ENCODE data around the gene PLD5. TPM values are rescaled to one million over a fixed set of nuclear protein-coding genes. Genes with fewer than 3 reads are reported as not detected.
"Not testable (repeated sequence)": the region's sequence is repeated elsewhere in the genome, so short reads cannot be mapped to it uniquely, and the experiment has no call there.

Gene PLD5
- total RNA-seq, 1 donor from 2014 or later = 0.96 TPM

GRCh38 chr1:242212401-242212800 lies 312.1 kb downstream of the PLD5 start:
- Mint-ChIP-seq H3K4me1 (ENCODE audit: low read depth, unreplicated experiment) (peaks cover 3% of the 10 kb centered on the region), H3K27me3 (ENCODE audit: unreplicated experiment) (peaks cover 3% of the 10 kb centered on the region), H3K36me3 (ENCODE audit: unreplicated experiment) (no peaks in the 10 kb centered on the region), H3K27ac (ENCODE audit: unreplicated experiment) (no peak overlapping the region), H3K9me3 (ENCODE audit: unreplicated experiment) (peaks cover 9% of the 10 kb centered on the region), H3K4me3 (ENCODE audit: unreplicated experiment) (no peak overlapping the region)
- DNase-seq = peak; percentile 48
- TF ChIP-seq, protein P1, sequence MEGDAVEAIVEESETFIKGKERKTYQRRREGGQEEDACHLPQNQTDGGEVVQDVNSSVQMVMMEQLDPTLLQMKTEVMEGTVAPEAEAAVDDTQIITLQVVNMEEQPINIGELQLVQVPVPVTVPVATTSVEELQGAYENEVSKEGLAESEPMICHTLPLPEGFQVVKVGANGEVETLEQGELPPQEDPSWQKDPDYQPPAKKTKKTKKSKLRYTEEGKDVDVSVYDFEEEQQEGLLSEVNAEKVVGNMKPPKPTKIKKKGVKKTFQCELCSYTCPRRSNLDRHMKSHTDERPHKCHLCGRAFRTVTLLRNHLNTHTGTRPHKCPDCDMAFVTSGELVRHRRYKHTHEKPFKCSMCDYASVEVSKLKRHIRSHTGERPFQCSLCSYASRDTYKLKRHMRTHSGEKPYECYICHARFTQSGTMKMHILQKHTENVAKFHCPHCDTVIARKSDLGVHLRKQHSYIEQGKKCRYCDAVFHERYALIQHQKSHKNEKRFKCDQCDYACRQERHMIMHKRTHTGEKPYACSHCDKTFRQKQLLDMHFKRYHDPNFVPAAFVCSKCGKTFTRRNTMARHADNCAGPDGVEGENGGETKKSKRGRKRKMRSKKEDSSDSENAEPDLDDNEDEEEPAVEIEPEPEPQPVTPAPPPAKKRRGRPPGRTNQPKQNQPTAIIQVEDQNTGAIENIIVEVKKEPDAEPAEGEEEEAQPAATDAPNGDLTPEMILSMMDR (IDR thresholded peaks at IDR 0.05; ENCODE audit: partially characterized antibody, unreplicated experiment) = no peak

- H3K9me3 Mint-ChIP-seq (ENCODE audit: unreplicated experiment) = peaks cover 9% of the 10 kb centered on the region
- no peak overlapping the region for H3K4me3 Mint-ChIP-seq (ENCODE audit: unreplicated experiment)
- H3K36me3 Mint-ChIP-seq (ENCODE audit: unreplicated experiment) = no peaks in the 10 kb centered on the region
- TF ChIP-seq, protein P1 (IDR thresholded peaks at IDR 0.05; ENCODE audit: partially characterized antibody, unreplicated experiment) = no peak
- H3K4me1 Mint-ChIP-seq (ENCODE audit: low read depth, unreplicated experiment) = peaks cover 3% of the 10 kb centered on the region
- H3K27me3 Mint-ChIP-seq (ENCODE audit: unreplicated experiment) = peaks cover 3% of the 10 kb centered on the region
- no peak overlapping the region for H3K27ac Mint-ChIP-seq (ENCODE audit: unreplicated experiment)
- no peak for DNase-seq
These were observed 313.1 kb downstream of the PLD5 start for GRCh38 chr1:242211254-242212022.

- H3K9me3 Mint-ChIP-seq (ENCODE audit: unreplicated experiment); DNase-seq; H3K27ac Mint-ChIP-seq (ENCODE audit: unreplicated experiment); H3K36me3 Mint-ChIP-seq (ENCODE audit: unreplicated experiment); H3K4me3 Mint-ChIP-seq (ENCODE audit: unreplicated experiment); H3K27me3 Mint-ChIP-seq (ENCODE audit: unreplicated experiment); H3K4me1 Mint-ChIP-seq (ENCODE audit: low read depth, unreplicated experiment): not testable (repeated sequence)
These were observed 314.2 kb downstream of the PLD5 start for GRCh38 chr1:242210316-242210715.

GRCh38 chr1:242209063-242209462 lies 315.4 kb downstream of the PLD5 start:
- Mint-ChIP-seq H3K36me3 (ENCODE audit: unreplicated experiment) (no peaks in the 10 kb centered on the region), H3K4me1 (ENCODE audit: low read depth, unreplicated experiment) (peaks cover 3% of the 10 kb centered on the region), H3K27me3 (ENCODE audit: unreplicated experiment) (peaks cover 3% of the 10 kb centered on the region), H3K9me3 (ENCODE audit: unreplicated experiment) (peaks cover 5% of the 10 kb centered on the region), H3K27ac (ENCODE audit: unreplicated experiment) (no peak overlapping the region), H3K4me3 (ENCODE audit: unreplicated experiment) (no peak overlapping the region)
- TF ChIP-seq, protein P1 (IDR thresholded peaks at IDR 0.05; ENCODE audit: partially characterized antibody, unreplicated experiment) = no peak
- DNase-seq = no peak

DNA sequence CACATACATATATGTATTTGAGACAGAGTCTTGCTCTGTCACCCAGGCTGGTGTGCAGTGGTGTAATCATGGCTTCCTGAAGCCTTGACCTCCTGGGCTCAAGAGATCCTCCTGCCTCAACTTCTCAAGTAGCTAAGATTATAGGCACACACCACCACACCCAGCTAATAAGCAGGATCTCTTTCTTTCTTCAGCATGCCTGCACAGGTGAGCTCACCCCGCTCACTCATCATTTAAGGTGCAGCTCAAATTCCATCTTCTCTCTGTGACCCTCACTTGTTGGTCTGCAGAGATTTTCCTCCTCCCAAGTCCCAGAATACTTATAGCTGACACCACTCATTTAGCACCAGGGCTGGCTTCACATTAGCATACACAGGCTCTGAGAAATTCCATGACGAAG lies 316.5 kb downstream of the PLD5 start:
- DNase-seq = no peak
- TF ChIP-seq, protein P1 (IDR thresholded peaks at IDR 0.05; ENCODE audit: partially characterized antibody, unreplicated experiment) = no peak
- Mint-ChIP-seq H3K4me3 (ENCODE audit: unreplicated experiment) (no peak overlapping the region), H3K27me3 (ENCODE audit: unreplicated experiment) (peaks cover 3% of the 10 kb centered on the region), H3K27ac (ENCODE audit: unreplicated experiment) (no peak overlapping the region), H3K36me3 (ENCODE audit: unreplicated experiment) (no peaks in the 10 kb centered on the region), H3K4me1 (ENCODE audit: low read depth, unreplicated experiment) (peaks cover 6% of the 10 kb centered on the region), H3K9me3 (ENCODE audit: unreplicated experiment) (peaks cover 9% of the 10 kb centered on the region)

Data from glutamatergic neuron (in vitro differentiated cells).